Keratinocyte (primary cell): Measurements from ENCODE around the gene PER2. TPM values are rescaled to one million over a fixed set of nuclear protein-coding genes. Genes with fewer than 3 reads are reported as not detected.

Source experiments
- DNase-seq: peaks from one replicate; pipeline ENCODE4 v3.0.0-alpha.2; 2011; ENCODE audit warnings: low read depth, missing footprints, low spot score
- FAIRE-seq: peaks from 2 replicates; lab custom pipeline; 2011; peaks lifted over from hg19 to GRCh38; lab: Jason Lieb, UNC
- H2AFZ ChIP-seq: 2 replicates; pipeline ENCODE4 v1.6.0; 2012; ENCODE audit warnings: low read length, control low read depth, inconsistent platforms; ENCODE audit not compliant: control insufficient read depth
- H3K27ac ChIP-seq: 2 replicates; pipeline ENCODE4 v1.5.1; 2011; ENCODE audit warnings: low read length; ENCODE audit not compliant: control insufficient read depth, insufficient read depth
- H3K27me3 ChIP-seq: 3 replicates; pipeline ENCODE4 v1.6.0; 2011; ENCODE audit warnings: low read length; ENCODE audit not compliant: control insufficient read depth, insufficient read depth; ENCODE audit errors: extremely low read depth
- H3K36me3 ChIP-seq, 2 experiments: 2 replicates in 1 of 2; 3 replicates in 1 of 2; pipeline ENCODE4 v1.5.1; 2011; ENCODE audit warnings: low read length in 2 of 2, mild to moderate bottlenecking in 1 of 2; ENCODE audit not compliant: control insufficient read depth in 2 of 2, insufficient read depth in 2 of 2; ENCODE audit errors: extremely low read depth in 1 of 2
- H3K4me1 ChIP-seq: 3 replicates; pipeline ENCODE4 v1.5.1; 2011; ENCODE audit warnings: low read length; ENCODE audit not compliant: control insufficient read depth, insufficient read depth; ENCODE audit errors: extremely low read depth
- H3K4me2 ChIP-seq: 3 replicates; pipeline ENCODE4 v1.6.0; 2011; ENCODE audit warnings: low read depth, low read length; ENCODE audit not compliant: control insufficient read depth, insufficient read depth; ENCODE audit errors: extremely low read depth
- H3K4me3 ChIP-seq, 3 experiments: fragments of 200-600 bp in 1 of 3; sonication (generic) in 1 of 3; 2 replicates in 2 of 3; 3 replicates in 1 of 3; pipeline ENCODE4 v1.5.1; 2011 to 2016; ENCODE audit warnings: low read length in 3 of 3, mild to moderate bottlenecking in 3 of 3, control low read depth in 2 of 3, inconsistent platforms in 1 of 3, low read depth in 1 of 3, mixed read lengths in 1 of 3, mixed run types in 1 of 3, moderate library complexity in 1 of 3; ENCODE audit not compliant: control insufficient read depth in 2 of 3, insufficient read depth in 2 of 3; ENCODE audit errors: extremely low read depth in 1 of 3
- H3K79me2 ChIP-seq: 2 replicates; pipeline ENCODE4 v1.6.0; 2012; ENCODE audit warnings: low read length; ENCODE audit not compliant: control insufficient read depth, insufficient read depth
- H3K9ac ChIP-seq: 3 replicates; pipeline ENCODE4 v1.6.0; 2011; ENCODE audit warnings: low read length; ENCODE audit not compliant: control insufficient read depth, insufficient read depth; ENCODE audit errors: extremely low read depth
- H3K9me1 ChIP-seq: 3 replicates; pipeline ENCODE4 v1.6.0; 2011; ENCODE audit warnings: low read length; ENCODE audit not compliant: control insufficient read depth, insufficient read depth; ENCODE audit errors: extremely low read depth
- H3K9me3 ChIP-seq: 2 replicates; pipeline ENCODE4 v1.5.1; 2012; ENCODE audit warnings: low read depth, low read length; ENCODE audit not compliant: control insufficient read depth
- H4K20me1 ChIP-seq: 3 replicates; pipeline ENCODE4 v1.6.0; 2011; ENCODE audit warnings: low read length; ENCODE audit not compliant: control insufficient read depth, insufficient read depth; ENCODE audit errors: extremely low read depth
- EZH2 ChIP-seq: IDR thresholded peaks from one replicate; pipeline ENCODE4 v1.6.1; 2012; ENCODE audit warnings: inconsistent platforms, mild to moderate bottlenecking, low read length, moderate library complexity
- dilution Hi-C: fragments of 300-500 bp; cut with MboI; formaldehyde crosslinking; loops from one replicate; pipeline ENCODE4 v1.7.0; 2020; ENCODE audit warnings: low sequenced_read_pairs; ENCODE audit not compliant: extremely low pct_ligation_motif_present
- polyA plus RNA-seq, 5 experiments: library from polyadenylated mRNA; depleted of rRNA in 3 of 5; stranded (reverse) in 3 of 5; stranded (forward) in 1 of 5; unstranded in 1 of 5; fragments of >200 nt; gene quantifications; 1 replicate in 1 of 5; 2 replicates in 3 of 5; 3 replicates in 1 of 5; pipeline versions ENCODE4 v1.2.1 to v1.2.3, GENCODE V29; 2011 to 2012; ENCODE audit warnings: missing spikeins in 2 of 5, low read depth in 1 of 5, low replicate concordance in 1 of 5
- TF ChIP-seq, protein P1 (sequence below), 3 experiments: IDR thresholded peaks in 1 of 3; conservative IDR thresholded peaks in 1 of 3; optimal IDR thresholded peaks in 1 of 3; 2 replicates in 2 of 3; 3 replicates in 1 of 3; pipeline versions ENCODE3 to v1.5.1; 2011; ENCODE audit warnings: low read length in 3 of 3, mild to moderate bottlenecking in 3 of 3, moderate library complexity in 2 of 3, control low read depth in 1 of 3, inconsistent platforms in 1 of 3; ENCODE audit not compliant: insufficient read depth in 2 of 3; ENCODE audit errors: extremely low read depth in 1 of 3

Gene PER2
- polyA plus RNA-seq, 1 donor (not counting 4 experiments of a cell fraction or from before 2014, with no cell fraction given): 1.6 TPM

DNA sequence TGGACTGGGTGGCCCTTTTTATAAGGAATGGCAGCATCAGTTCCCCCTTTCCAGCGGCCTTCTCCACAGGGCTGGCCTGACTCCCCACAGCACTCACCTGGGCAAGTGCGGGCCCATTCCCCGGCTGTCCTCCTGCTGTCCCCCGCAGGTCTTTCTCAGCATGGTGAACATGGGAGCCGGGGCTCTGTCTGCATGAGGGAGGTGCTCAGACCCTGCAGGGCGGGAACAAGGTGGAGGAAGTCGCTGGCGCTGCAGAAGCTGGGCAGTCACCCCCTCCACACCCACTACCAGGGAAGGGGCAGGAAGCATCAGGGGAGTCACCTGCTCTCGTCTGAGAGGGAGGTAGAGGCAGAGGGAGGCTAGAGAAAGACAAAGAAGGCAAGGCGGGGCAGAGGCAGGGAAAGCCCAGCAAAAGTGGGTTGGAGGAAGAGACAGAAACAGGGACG lies 60.8 kb downstream of the PER2 start:
- Histone ChIP-seq H2AFZ (no peak overlapping the region), H3K27ac (no peak overlapping the region), H3K4me3 (no peak overlapping the region), H3K9me1 (no peaks in the 10 kb centered on the region), H3K27me3 (peaks cover 48% of the 10 kb centered on the region), H3K36me3 (no peaks in the 10 kb centered on the region), H3K9ac (no peak overlapping the region), H3K9me3 (no peaks in the 10 kb centered on the region), H3K4me1 (peaks cover 3% of the 10 kb centered on the region), H3K4me2 (no peak overlapping the region), H3K79me2 (no peaks in the 10 kb centered on the region), H4K20me1 (no peaks in the 10 kb centered on the region)
- dilution Hi-C loops: no loop called here
- DNase-seq (no peak), FAIRE-seq (no peak)
- TF ChIP-seq, protein P1, sequence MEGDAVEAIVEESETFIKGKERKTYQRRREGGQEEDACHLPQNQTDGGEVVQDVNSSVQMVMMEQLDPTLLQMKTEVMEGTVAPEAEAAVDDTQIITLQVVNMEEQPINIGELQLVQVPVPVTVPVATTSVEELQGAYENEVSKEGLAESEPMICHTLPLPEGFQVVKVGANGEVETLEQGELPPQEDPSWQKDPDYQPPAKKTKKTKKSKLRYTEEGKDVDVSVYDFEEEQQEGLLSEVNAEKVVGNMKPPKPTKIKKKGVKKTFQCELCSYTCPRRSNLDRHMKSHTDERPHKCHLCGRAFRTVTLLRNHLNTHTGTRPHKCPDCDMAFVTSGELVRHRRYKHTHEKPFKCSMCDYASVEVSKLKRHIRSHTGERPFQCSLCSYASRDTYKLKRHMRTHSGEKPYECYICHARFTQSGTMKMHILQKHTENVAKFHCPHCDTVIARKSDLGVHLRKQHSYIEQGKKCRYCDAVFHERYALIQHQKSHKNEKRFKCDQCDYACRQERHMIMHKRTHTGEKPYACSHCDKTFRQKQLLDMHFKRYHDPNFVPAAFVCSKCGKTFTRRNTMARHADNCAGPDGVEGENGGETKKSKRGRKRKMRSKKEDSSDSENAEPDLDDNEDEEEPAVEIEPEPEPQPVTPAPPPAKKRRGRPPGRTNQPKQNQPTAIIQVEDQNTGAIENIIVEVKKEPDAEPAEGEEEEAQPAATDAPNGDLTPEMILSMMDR (optimal IDR thresholded peaks at IDR 0.05 in 1 of 3, IDR thresholded peaks at IDR 0.05 in 1 of 3, conservative IDR thresholded peaks at IDR 0.05 in 1 of 3; ENCODE audit: extremely low read depth in 1 of 3, insufficient read depth in 2 of 3, low read length in 3 of 3): no peak
- no peak for TF ChIP-seq EZH2

DNA sequence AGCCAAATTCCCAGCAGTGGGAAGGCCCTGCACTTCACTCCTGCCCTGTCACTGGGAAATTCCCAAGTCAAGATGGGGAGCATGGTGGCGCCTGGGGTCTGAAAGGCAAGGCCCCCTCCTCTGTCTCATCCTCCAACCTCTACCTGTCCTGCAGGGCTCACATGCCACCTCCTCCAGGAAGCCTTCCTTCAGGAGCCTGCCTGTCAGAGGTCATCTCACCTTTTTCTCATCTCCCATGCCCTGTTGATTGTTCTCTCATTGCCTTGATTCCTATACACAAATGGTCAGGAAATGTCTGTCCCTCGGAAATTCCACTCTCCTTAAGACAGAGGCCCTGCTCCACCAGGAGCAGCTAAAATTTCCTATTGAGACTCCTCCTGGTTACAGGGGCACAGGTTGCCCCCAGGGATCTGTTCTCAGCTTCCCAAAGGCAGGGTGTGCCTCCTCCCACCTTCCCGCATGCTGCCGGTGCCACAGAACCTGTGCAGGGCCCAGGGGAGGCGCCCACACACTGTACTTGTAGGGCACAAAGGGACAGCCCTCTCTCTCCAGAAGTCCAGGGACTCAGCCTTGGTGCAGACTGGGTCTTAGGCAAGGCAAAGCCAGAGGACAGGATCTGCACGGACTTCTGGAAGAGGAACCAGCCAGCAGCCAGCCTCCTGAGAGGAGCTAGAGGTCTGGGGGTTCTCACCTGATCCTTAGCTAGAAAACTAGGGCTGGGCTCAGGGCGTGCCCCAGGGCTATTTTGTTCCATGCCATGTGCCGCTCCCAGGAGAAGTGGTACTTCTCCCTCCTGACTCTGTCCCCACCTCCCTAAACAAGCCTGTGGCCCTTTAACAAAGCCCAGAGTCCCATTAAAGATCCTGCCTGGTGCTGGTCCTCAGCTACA lies 61.5 kb downstream of the PER2 start:
- Histone ChIP-seq H4K20me1 (no peaks in the 10 kb centered on the region), H3K4me3 (no peak overlapping the region), H3K9me1 (no peaks in the 10 kb centered on the region), H3K27me3 (peaks cover 42% of the 10 kb centered on the region), H3K4me1 (peaks cover 3% of the 10 kb centered on the region), H3K36me3 (no peaks in the 10 kb centered on the region), H3K79me2 (no peaks in the 10 kb centered on the region), H3K9ac (no peak overlapping the region), H3K9me3 (no peaks in the 10 kb centered on the region), H3K27ac (no peak overlapping the region), H3K4me2 (no peak overlapping the region), H2AFZ (no peak overlapping the region)
- dilution Hi-C loops: no loop called here
- DNase-seq: no peak
- TF ChIP-seq, protein P1 (optimal IDR thresholded peaks at IDR 0.05 in 1 of 3, IDR thresholded peaks at IDR 0.05 in 1 of 3, conservative IDR thresholded peaks at IDR 0.05 in 1 of 3; ENCODE audit: extremely low read depth in 1 of 3, insufficient read depth in 2 of 3, low read length in 3 of 3): no peak
- TF ChIP-seq EZH2: no peak
- no peak for FAIRE-seq
